Liver (tissue), 9 donors: Measurements from ENCODE around the gene SAC3D1. TPM values are rescaled to one million over a fixed set of nuclear protein-coding genes. Genes with fewer than 3 reads are reported as not detected.
"Not testable (repeated sequence)": the region's sequence is repeated elsewhere in the genome, so short reads cannot be mapped to it uniquely, and the experiment has no call there.

ENCODE experiments used
- DNase-seq: peaks from one replicate; pipeline ENCODE4 v3.0.0-alpha.2; 2017; ENCODE audit warnings: low spot score
- H3K27ac ChIP-seq, 2 donors: one replicate each; pipeline ENCODE4 v1.7.0; 2013; ENCODE audit warnings: inconsistent platforms in 2 of 2, low read length in 2 of 2, control low read depth in 1 of 2, low read depth in 1 of 2, mild to moderate bottlenecking in 1 of 2
- H3K27me3 ChIP-seq, 4 donors: one replicate each; pipeline versions ENCODE4 v1.6.1 to v1.7.0; 2013; ENCODE audit warnings: low read length in 3 of 4, inconsistent platforms in 1 of 4, mild to moderate bottlenecking in 1 of 4, moderate library complexity in 1 of 4; ENCODE audit not compliant: control insufficient read depth in 4 of 4, insufficient read depth in 4 of 4
- H3K36me3 ChIP-seq, 4 donors: one replicate each; pipeline versions ENCODE4 v1.6.1 to v1.7.0; 2013; ENCODE audit warnings: low read length in 3 of 4, mild to moderate bottlenecking in 3 of 4, low read depth in 1 of 4, moderate library complexity in 1 of 4; ENCODE audit not compliant: control insufficient read depth in 4 of 4, insufficient read depth in 3 of 4
- H3K4me1 ChIP-seq, 4 donors: one replicate each; pipeline versions ENCODE4 v1.6.1 to v1.7.0; 2013; ENCODE audit warnings: low read length in 3 of 4, mild to moderate bottlenecking in 3 of 4, moderate library complexity in 1 of 4; ENCODE audit not compliant: control insufficient read depth in 4 of 4, insufficient read depth in 4 of 4
- H3K4me3 ChIP-seq, 3 donors: one replicate each; pipeline versions ENCODE4 v1.6.1 to v1.7.0; 2013; ENCODE audit warnings: low read length in 3 of 3, control low read depth in 1 of 3, low read depth in 1 of 3, mild to moderate bottlenecking in 1 of 3
- H3K9ac ChIP-seq, 2 donors: one replicate each; pipeline ENCODE4 v1.7.0; 2013; ENCODE audit warnings: low read length in 2 of 2, mild to moderate bottlenecking in 2 of 2, moderate library complexity in 2 of 2, control low read depth in 1 of 2, low read depth in 1 of 2
- H3K9me3 ChIP-seq, 4 donors: one replicate each; pipeline versions ENCODE4 v1.6.1 to v1.7.0; 2013; ENCODE audit warnings: low read length in 3 of 4; ENCODE audit not compliant: control insufficient read depth in 4 of 4
- FOXA2 ChIP-seq: IDR thresholded peaks from 2 replicates; pipeline ENCODE4 v1.6.1; 2016; ENCODE audit warnings: antibody characterized with exemption
- GABPA ChIP-seq, 2 donors: IDR thresholded peaks in 1 of 2; conservative IDR thresholded peaks in 1 of 2; 2 replicates each; pipeline ENCODE4 v1.6.1; 2016; ENCODE audit warnings: antibody characterized with exemption in 2 of 2, mild to moderate bottlenecking in 1 of 2, moderate library complexity in 1 of 2
- HNF4A ChIP-seq, 2 donors: conservative IDR thresholded peaks; 2 replicates each; pipeline ENCODE4 v1.6.1; 2016; ENCODE audit warnings: antibody characterized with exemption in 2 of 2, mild to moderate bottlenecking in 2 of 2
- JUND ChIP-seq, 2 donors: IDR thresholded peaks; 2 replicates each; pipeline ENCODE4 v1.6.1; 2016; ENCODE audit warnings: antibody characterized with exemption in 2 of 2
- NR2F2 ChIP-seq: IDR thresholded peaks from 2 replicates; pipeline ENCODE4 v1.6.1; 2016; ENCODE audit warnings: antibody characterized with exemption
- WGBS: extraction: QIAGEN DNeasy Blood & Tissue Kit; methylation state at CpG from one replicate; pipeline ENCODE4 v1.1.7; 2013; 5-methylcytosine and 5-hydroxymethylcytosine counted together
- polyA plus RNA-seq, 2 donors: library from polyadenylated mRNA; stranded (reverse) in 1 of 2; unstranded in 1 of 2; fragments of 200-250 nt in 1 of 2; fragments of >200 nt in 1 of 2; fragmentation: Nextera tagmentation in 1 of 2; extraction: Ambion mirVana in 1 of 2; gene quantifications; one replicate each; pipeline versions ENCODE4 v1.2.1 to v1.2.3, GENCODE V29; 2013 to 2015
- total RNA-seq, 2 donors: library from RNA; depleted of rRNA; stranded (reverse); fragments of >200 nt; gene quantifications; one replicate each; pipeline ENCODE4 v1.2.3, GENCODE V29; 2014
- TF ChIP-seq, protein P1 (sequence below): IDR thresholded peaks from 2 replicates; pipeline ENCODE4 v1.6.1; 2016; ENCODE audit warnings: antibody characterized with exemption, mild to moderate bottlenecking
- TF ChIP-seq, protein P2 (sequence below): IDR thresholded peaks from 2 replicates; pipeline ENCODE4 v1.6.1; 2016; ENCODE audit warnings: antibody characterized with exemption
- donor health status: healthy.
- donor health status: healthy.
- donor health status: healthy.
- donor health status: healthy.
- donor health status: healthy.

The SAC3D1 gene
- total and polyA plus RNA-seq, 4 donors: 3.8 to 7.9 (median 6.8) TPM

DNA sequence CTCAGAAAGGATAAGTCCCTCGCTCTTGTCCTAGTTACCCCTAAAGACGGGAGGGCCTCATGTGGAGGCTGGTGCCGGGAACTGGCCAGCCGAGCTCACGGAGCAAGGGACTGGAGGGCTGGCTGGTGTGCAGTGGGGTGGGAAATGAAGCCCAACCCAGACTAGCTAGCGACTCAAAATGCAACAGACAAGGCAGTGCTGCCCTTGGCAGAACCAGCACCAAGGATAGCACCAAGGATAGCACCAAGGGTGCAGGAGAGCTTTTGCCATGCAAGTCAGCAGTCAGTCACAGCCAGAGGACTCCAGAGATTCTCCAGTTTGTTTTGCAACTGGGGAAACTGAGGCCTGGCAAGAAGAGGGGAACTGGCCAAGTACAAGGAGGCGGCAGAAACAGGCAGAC lies 37.7 kb upstream of the SAC3D1 start:
- TF ChIP-seq, protein P1, sequence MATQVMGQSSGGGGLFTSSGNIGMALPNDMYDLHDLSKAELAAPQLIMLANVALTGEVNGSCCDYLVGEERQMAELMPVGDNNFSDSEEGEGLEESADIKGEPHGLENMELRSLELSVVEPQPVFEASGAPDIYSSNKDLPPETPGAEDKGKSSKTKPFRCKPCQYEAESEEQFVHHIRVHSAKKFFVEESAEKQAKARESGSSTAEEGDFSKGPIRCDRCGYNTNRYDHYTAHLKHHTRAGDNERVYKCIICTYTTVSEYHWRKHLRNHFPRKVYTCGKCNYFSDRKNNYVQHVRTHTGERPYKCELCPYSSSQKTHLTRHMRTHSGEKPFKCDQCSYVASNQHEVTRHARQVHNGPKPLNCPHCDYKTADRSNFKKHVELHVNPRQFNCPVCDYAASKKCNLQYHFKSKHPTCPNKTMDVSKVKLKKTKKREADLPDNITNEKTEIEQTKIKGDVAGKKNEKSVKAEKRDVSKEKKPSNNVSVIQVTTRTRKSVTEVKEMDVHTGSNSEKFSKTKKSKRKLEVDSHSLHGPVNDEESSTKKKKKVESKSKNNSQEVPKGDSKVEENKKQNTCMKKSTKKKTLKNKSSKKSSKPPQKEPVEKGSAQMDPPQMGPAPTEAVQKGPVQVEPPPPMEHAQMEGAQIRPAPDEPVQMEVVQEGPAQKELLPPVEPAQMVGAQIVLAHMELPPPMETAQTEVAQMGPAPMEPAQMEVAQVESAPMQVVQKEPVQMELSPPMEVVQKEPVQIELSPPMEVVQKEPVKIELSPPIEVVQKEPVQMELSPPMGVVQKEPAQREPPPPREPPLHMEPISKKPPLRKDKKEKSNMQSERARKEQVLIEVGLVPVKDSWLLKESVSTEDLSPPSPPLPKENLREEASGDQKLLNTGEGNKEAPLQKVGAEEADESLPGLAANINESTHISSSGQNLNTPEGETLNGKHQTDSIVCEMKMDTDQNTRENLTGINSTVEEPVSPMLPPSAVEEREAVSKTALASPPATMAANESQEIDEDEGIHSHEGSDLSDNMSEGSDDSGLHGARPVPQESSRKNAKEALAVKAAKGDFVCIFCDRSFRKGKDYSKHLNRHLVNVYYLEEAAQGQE: peak; percentile 45
- TF ChIP-seq, protein P2, sequence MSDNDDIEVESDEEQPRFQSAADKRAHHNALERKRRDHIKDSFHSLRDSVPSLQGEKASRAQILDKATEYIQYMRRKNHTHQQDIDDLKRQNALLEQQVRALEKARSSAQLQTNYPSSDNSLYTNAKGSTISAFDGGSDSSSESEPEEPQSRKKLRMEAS: no peak
- WGBS: 87% methylated on average over 7 of the region's 7 CpGs
- H3K9me3 ChIP-seq: no peaks in the 10 kb centered on the region
- H3K9ac ChIP-seq: no peak overlapping the region
- H3K36me3 ChIP-seq: no peaks in the 10 kb centered on the region
- no peak overlapping the region for H3K4me3 ChIP-seq
- no peak overlapping the region for H3K27ac ChIP-seq
- no peaks in the 10 kb centered on the region for H3K4me1 ChIP-seq
- no peak for DNase-seq
- no peaks in the 10 kb centered on the region for H3K27me3 ChIP-seq

DNA sequence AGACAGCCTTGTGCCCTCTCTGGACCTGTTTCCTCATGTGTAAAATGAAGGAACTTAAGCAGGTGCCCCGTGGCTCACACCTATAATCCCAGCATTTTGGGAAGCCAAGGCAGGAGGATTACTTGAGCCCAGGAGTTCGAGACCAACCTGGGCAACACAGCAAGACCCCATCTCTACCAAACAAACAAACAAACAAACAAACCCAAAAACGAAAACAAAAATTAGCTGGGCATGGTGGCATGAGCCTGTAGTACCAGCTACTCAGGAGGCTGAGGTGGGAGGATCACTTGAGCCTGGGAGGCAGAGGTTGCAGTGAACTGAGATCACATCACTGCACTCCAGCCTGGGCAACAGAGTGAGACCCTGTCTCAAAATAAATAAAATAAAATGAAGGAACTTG lies 37.0 kb upstream of the SAC3D1 start:
- H3K36me3 ChIP-seq, H3K27me3 ChIP-seq, H3K9me3 ChIP-seq, H3K4me3 ChIP-seq, DNase-seq, H3K27ac ChIP-seq, H3K9ac ChIP-seq, H3K4me1 ChIP-seq: not testable (repeated sequence)
- 74% methylated on average over 3 of the region's 3 CpGs for WGBS

DNA sequence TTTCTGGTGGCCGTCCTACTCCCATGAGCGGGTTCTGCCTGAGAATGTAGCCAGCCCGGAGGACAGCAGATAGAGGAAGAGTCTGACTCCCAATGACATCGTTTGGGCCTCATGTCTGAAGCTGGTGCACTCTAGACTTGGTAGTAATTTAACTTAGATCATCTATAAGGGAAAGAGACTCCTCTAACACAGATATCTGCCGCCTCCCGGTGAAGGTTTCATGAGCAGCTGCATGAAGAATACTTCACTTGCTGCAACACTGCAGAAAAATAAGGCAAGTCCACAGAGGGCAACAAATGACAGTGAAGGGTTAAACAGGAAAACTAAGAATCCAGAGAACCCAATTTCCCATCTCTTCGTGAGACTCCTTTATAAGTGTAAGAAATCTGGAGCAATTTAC lies 33.0 kb upstream of the SAC3D1 start:
- H3K27me3 ChIP-seq: no peaks in the 10 kb centered on the region
- no peaks in the 10 kb centered on the region for H3K9me3 ChIP-seq
- DNase-seq: no peak
- no peak for TF ChIP-seq JUND (IDR thresholded peaks at IDR 0.05)
- no peak for TF ChIP-seq NR2F2
- no peak for TF ChIP-seq GABPA (IDR thresholded peaks at IDR 0.05 in 1 of 2, conservative IDR thresholded peaks at IDR 0.05 in 1 of 2)
- H3K36me3 ChIP-seq: no peaks in the 10 kb centered on the region
- H3K27ac ChIP-seq: no peak overlapping the region
- WGBS: 78% methylated on average over 7 of the region's 7 CpGs
- peaks cover 0 to 1% (median under 1%) of the 10 kb centered on the region in 4 donors for H3K4me1 ChIP-seq
- no peak overlapping the region for H3K4me3 ChIP-seq
- no peak overlapping the region for H3K9ac ChIP-seq

DNA sequence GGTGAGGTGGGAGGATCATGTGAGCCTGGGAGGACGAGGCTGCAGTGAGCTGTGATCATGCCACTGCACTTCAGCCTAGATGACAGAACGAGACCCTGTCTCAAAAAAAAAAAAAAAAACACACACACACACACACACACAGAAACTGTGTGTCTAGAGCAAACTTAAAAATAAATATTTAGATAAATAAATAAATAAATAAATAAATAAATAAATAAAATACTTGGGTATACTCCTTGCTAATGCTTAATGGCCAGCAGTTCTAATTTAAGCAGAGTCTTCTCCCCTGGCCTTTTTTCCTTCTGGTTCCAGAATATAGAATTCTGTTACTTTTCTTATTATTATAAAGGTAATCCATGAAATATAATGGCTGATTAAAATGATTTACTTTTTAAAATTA lies 32.1 kb upstream of the SAC3D1 start:
- Histone ChIP-seq H3K36me3 (no peaks in the 10 kb centered on the region), H3K4me3 (no peak overlapping the region), H3K9me3 (no peaks in the 10 kb centered on the region), H3K27me3 (no peaks in the 10 kb centered on the region), H3K4me1 (peaks cover 0 to 9% (median 7%) of the 10 kb centered on the region in 4 donors), H3K27ac (no peak overlapping the region), H3K9ac (no peak overlapping the region)
- 96% methylated on average over 2 of the region's 2 CpGs for WGBS
- TF ChIP-seq HNF4A (conservative IDR thresholded peaks at IDR 0.05): no peak
- TF ChIP-seq FOXA2: no peak
- no peak for DNase-seq
